K562 (cell line): Measurements from ENCODE around the gene ZNF763. TPM values are rescaled to one million over a fixed set of nuclear protein-coding genes. Genes with fewer than 3 reads are reported as not detected.

Experiments used
- ATAC-seq: fragments of 200-7000 bp; cut with Tn5 transposase; 3 replicates; pipeline ENCODE4 v1.9.1; 2020; ENCODE audit warnings: moderate library complexity
- BruUV-seq: library from RNA; stranded (reverse); fragments of 400-500 nt; replicated peaks from 2 replicates; lab custom pipeline; 2021; lab: Mats Ljungman, UMichigan
- CTCF ChIA-PET: fragments of 300-600 bp; formaldehyde crosslinking; extraction: SDS; loops from one replicate; lab custom pipeline; 2021; ENCODE audit warnings: low intra/inter-chr PET ratio; lab: Yijun Ruan, JAX
- POLR2A ChIA-PET: fragments of 300-600, 350-650 bp; sonication (Branson Sonifier 250); formaldehyde crosslinking; extraction: SDS; loops from one replicate; lab custom pipeline; 2021; ENCODE audit warnings: antibody characterized with exemption, inconsistent platforms; lab: Yijun Ruan, JAX
- DNase-seq, 4 experiments: peaks; one replicate each; pipeline versions ENCODE4 v3.0.0 to v3.0.0-alpha.2; 2011 to 2018; ENCODE audit warnings: low spot score in 3 of 4, mixed read lengths in 3 of 4; ENCODE audit errors: extremely low read depth in 1 of 4
- FAIRE-seq: peaks from 2 replicates; lab custom pipeline; 2011; peaks lifted over from hg19 to GRCh38; lab: Jason Lieb, UNC
- H2AFZ ChIP-seq: 2 replicates; pipeline ENCODE4 v1.6.0; 2011; ENCODE audit warnings: low read depth, low read length, control low read depth, inconsistent platforms
- H3K27ac ChIP-seq: fragments of 200-600 bp; 3 replicates; pipeline ENCODE4 v1.8.0; 2011; ENCODE audit warnings: low read depth, mild to moderate bottlenecking, control low read depth, inconsistent platforms, low read length, moderate library complexity, mixed read lengths; ENCODE audit errors: extremely low read depth
- H3K27me3 ChIP-seq, 2 experiments: fragments of 300-600 bp in 1 of 2; 2 replicates in 1 of 2; 3 replicates in 1 of 2; pipeline versions ENCODE4 v1.6.0 to v1.8.0; 2011; ENCODE audit warnings: inconsistent platforms in 2 of 2, low read length in 2 of 2, mild to moderate bottlenecking in 1 of 2, mixed read lengths in 1 of 2, moderate library complexity in 1 of 2; ENCODE audit not compliant: control insufficient read depth in 2 of 2, insufficient read depth in 2 of 2
- H3K36me3 ChIP-seq: fragments of 300-600 bp; 3 replicates; pipeline ENCODE4 v1.8.0; 2011; ENCODE audit warnings: mild to moderate bottlenecking, low read length, inconsistent platforms; ENCODE audit not compliant: control insufficient read depth, insufficient read depth
- H3K4me1 ChIP-seq, 2 experiments: fragments of 200-600 bp in 1 of 2; replicated peaks in 1 of 2; 2 replicates in 1 of 2; 3 replicates in 1 of 2; pipeline versions ENCODE4 v1.5.1 to v1.8.0; 2011; ENCODE audit warnings: inconsistent platforms in 2 of 2, low read length in 2 of 2, mild to moderate bottlenecking in 1 of 2, mixed read lengths in 1 of 2, moderate library complexity in 1 of 2; ENCODE audit not compliant: control insufficient read depth in 2 of 2, insufficient read depth in 2 of 2
- H3K4me2 ChIP-seq: 2 replicates; pipeline ENCODE4 v1.6.1; 2011; ENCODE audit warnings: low read length, control low read depth, inconsistent platforms, mixed read lengths; ENCODE audit not compliant: insufficient read depth
- H3K4me3 ChIP-seq: fragments of 200-600 bp; sonication (generic), shearing (Covaris generic); 2 replicates; pipeline ENCODE4 v1.5.1; 2016; ENCODE audit warnings: control low read depth, inconsistent platforms
- H3K79me2 ChIP-seq: fragments of 200-600 bp; 3 replicates; pipeline ENCODE4 v1.8.0; 2011; ENCODE audit warnings: low read length, inconsistent platforms; ENCODE audit not compliant: control insufficient read depth, insufficient read depth
- H3K9ac ChIP-seq, 2 experiments: 2 replicates each; pipeline versions ENCODE4 v1.6.0 to v1.6.1; 2011; ENCODE audit warnings: low read depth in 2 of 2, low read length in 2 of 2, control low read depth in 1 of 2, inconsistent platforms in 1 of 2, mild to moderate bottlenecking in 1 of 2, mixed read lengths in 1 of 2; ENCODE audit not compliant: insufficient read depth in 1 of 2
- H3K9me1 ChIP-seq: one replicate; pipeline ENCODE4 v1.6.0; 2011; ENCODE audit warnings: inconsistent platforms, mild to moderate bottlenecking, low read length, moderate library complexity; ENCODE audit not compliant: control insufficient read depth, insufficient read depth
- H3K9me3 ChIP-seq: replicated peaks from 2 replicates; pipeline ENCODE4 v1.5.1; 2011; ENCODE audit warnings: low read depth, low read length, inconsistent platforms; ENCODE audit not compliant: control insufficient read depth, insufficient read depth
- H4K20me1 ChIP-seq: replicated peaks from 2 replicates; pipeline ENCODE4 v1.6.1; 2011; ENCODE audit warnings: low read length, inconsistent platforms, mixed read lengths; ENCODE audit not compliant: control insufficient read depth, insufficient read depth
- CBX3 ChIP-seq, 2 experiments: IDR thresholded peaks; 1 replicate in 1 of 2; 2 replicates in 1 of 2; pipeline ENCODE4 v1.6.1; 2012; ENCODE audit warnings: inconsistent platforms in 2 of 2, low read length in 2 of 2, borderline replicate concordance in 1 of 2, control low read depth in 1 of 2
- E2F3 ChIP-seq: fragments of 250-450 bp; sonication (Bioruptor Pico); IDR thresholded peaks from 2 replicates; pipeline ENCODE4 v1.4.0; 2020; ENCODE audit warnings: mild to moderate bottlenecking
- EGR1 ChIP-seq: fragments of 450-650 bp; conservative IDR thresholded peaks from 2 replicates; pipeline ENCODE4 v1.6.1; 2017; ENCODE audit warnings: mild to moderate bottlenecking
- EP400 ChIP-seq: fragments of 450-650 bp; IDR thresholded peaks from 2 replicates; pipeline ENCODE4 v1.6.1; 2017; ENCODE audit warnings: antibody characterized with exemption, mild to moderate bottlenecking, moderate library complexity
- KLF13 ChIP-seq: fragments of 450-650 bp; IDR thresholded peaks from 2 replicates; pipeline ENCODE4 v1.6.1; 2016; ENCODE audit warnings: missing genetic modification characterization, low read depth, mild to moderate bottlenecking, missing compliant biosample characterization, moderate library complexity, borderline replicate concordance
- NFIC ChIP-seq: fragments of 450-650 bp; IDR thresholded peaks from 2 replicates; pipeline ENCODE4 v1.6.1; 2017; ENCODE audit warnings: mild to moderate bottlenecking, inconsistent platforms
- U2AF2 ChIP-seq: fragments of 200-400 bp; formaldehyde crosslinking; optimal IDR thresholded peaks from 2 replicates; pipeline ENCODE3; 2017; ENCODE audit warnings: low read depth, mild to moderate bottlenecking, low read length
- VEZF1 ChIP-seq: fragments of 200-800 bp; sonication (Bioruptor generic); IDR thresholded peaks from 2 replicates; pipeline ENCODE4 v1.6.1; 2017; ENCODE audit warnings: missing genetic modification characterization, missing compliant biosample characterization
- ZNF274 ChIP-seq: IDR thresholded peaks from 2 replicates; pipeline ENCODE4 v1.6.1; 2011; ENCODE audit warnings: low read depth, mild to moderate bottlenecking, low read length, moderate library complexity, borderline replicate concordance
- WGBS: fragments of 100-300 bp; shearing (Covaris generic); methylation state at CpG from one replicate; pipeline ENCODE4 v1.1.6; 2016; ENCODE audit warnings: low coverage, mixed read lengths; ENCODE audit not compliant: insufficient coverage; ENCODE audit errors: missing lambda C conversion rate; 5-methylcytosine and 5-hydroxymethylcytosine counted together
- in situ Hi-C: fragments of 300-500 bp; cut with MboI; formaldehyde crosslinking; loops from 4 replicates; pipeline ENCODE4 v1.15.0; 2018; ENCODE audit warnings: inconsistent platforms, mixed read lengths
- intact Hi-C: fragments of 100-400 bp; cut with micrococcal nuclease; formaldehyde crosslinking; loops from 2 replicates; pipeline ENCODE4 v1.14.2; 2022
- polyA plus RNA-seq, 8 experiments: library from polyadenylated mRNA; depleted of rRNA in 4 of 8; stranded (reverse) in 5 of 8; unstranded in 3 of 8; fragments of >200 nt; fragmentation: Nextera tagmentation in 2 of 8; fragmentation: Illumina TruSeq in 1 of 8; extraction: Ambion mirVana in 2 of 8; extraction: Trizol in 1 of 8; gene quantifications; 2 replicates each; pipeline versions ENCODE4 v1.2.1 to v1.2.3, GENCODE V29; 2011 to 2014; ENCODE audit warnings: inconsistent platforms in 1 of 8, missing spikeins in 1 of 8
- total RNA-seq, 7 experiments: library from RNA; depleted of rRNA in 6 of 7; stranded (reverse); fragments of >200 nt in 6 of 7; fragmentation: Illumina TruSeq in 2 of 7; extraction: Trizol in 2 of 7; gene quantifications; 2 replicates each; pipeline versions ENCODE4 v1.2.1 to v1.2.3, GENCODE V29; 2011 to 2021; ENCODE audit warnings: low replicate concordance in 1 of 7
- TF ChIP-seq, protein P1 (sequence below): fragments of 450-650 bp; IDR thresholded peaks from 2 replicates; pipeline ENCODE4 v1.6.1; 2016; ENCODE audit warnings: borderline replicate concordance

The ZNF763 gene
- total and polyA plus RNA-seq, 9 of the 15 experiments (the other 6 are each of a cell fraction or from before 2014, with no cell fraction given): 0.08 to 0.28 (median 0.16) TPM; not detected in 3

- Histone ChIP-seq H4K20me1 (no peaks in the 10 kb centered on the region), H3K9ac (no peak overlapping the region), H3K9me3 (peaks cover 11% of the 10 kb centered on the region), H3K27ac (no peak overlapping the region), H3K4me3 (no peak overlapping the region), H3K9me1 (no peaks in the 10 kb centered on the region), H3K79me2 (no peaks in the 10 kb centered on the region), H3K4me1 (no peaks in the 10 kb centered on the region), H3K36me3 (no peaks in the 10 kb centered on the region), H2AFZ (no peak overlapping the region), H3K4me2 (no peak overlapping the region), H3K27me3 (no peaks in the 10 kb centered on the region)
- FAIRE-seq (no peak), ATAC-seq (no peak), DNase-seq (no peak)
- CTCF ChIA-PET: no interaction called here
- 5% methylated on average over 4 of the region's 4 CpGs for WGBS
- TF ChIP-seq ZNF274 (no peak), E2F3 (CRISPR knock-in tag) (no peak), CBX3 (IDR thresholded peaks at IDR 0.05; ENCODE audit: borderline replicate concordance in 1 of 2, low read length in 2 of 2) (no peak), KLF13 (tag) (no peak), NFIC (no peak), EGR1 (no peak), EP400 (no peak), U2AF2 (no peak), VEZF1 (CRISPR knock-in tag) (no peak)
- TF ChIP-seq, protein P1, sequence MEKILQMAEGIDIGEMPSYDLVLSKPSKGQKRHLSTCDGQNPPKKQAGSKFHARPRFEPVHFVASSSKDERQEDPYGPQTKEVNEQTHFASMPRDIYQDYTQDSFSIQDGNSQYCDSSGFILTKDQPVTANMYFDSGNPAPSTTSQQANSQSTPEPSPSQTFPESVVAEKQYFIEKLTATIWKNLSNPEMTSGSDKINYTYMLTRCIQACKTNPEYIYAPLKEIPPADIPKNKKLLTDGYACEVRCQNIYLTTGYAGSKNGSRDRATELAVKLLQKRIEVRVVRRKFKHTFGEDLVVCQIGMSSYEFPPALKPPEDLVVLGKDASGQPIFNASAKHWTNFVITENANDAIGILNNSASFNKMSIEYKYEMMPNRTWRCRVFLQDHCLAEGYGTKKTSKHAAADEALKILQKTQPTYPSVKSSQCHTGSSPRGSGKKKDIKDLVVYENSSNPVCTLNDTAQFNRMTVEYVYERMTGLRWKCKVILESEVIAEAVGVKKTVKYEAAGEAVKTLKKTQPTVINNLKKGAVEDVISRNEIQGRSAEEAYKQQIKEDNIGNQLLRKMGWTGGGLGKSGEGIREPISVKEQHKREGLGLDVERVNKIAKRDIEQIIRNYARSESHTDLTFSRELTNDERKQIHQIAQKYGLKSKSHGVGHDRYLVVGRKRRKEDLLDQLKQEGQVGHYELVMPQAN: no peak
- in situ Hi-C loops: no loop called here
- POLR2A ChIA-PET: interaction anchor here (1.2 kb wide), 1 partner anchor 10 kb away, joined by 3 read pairs; no protein-coding TSS in a partner anchor
- intact Hi-C loops: no loop called here
- BruUV-seq: no TSS peak
These were observed 17.7 kb downstream of the ZNF763 start for GRCh38 chr19:11982526-11982925.
